IPS-11a (cell line): ENCODE data around the gene SEH1L.

Source experiments
- H3K4me3 ChIP-seq: one replicate; pipeline ENCODE4 v1.5.1; 2013; ENCODE audit warnings: low read depth, low read length, control low read depth

The SEH1L gene

DNA sequence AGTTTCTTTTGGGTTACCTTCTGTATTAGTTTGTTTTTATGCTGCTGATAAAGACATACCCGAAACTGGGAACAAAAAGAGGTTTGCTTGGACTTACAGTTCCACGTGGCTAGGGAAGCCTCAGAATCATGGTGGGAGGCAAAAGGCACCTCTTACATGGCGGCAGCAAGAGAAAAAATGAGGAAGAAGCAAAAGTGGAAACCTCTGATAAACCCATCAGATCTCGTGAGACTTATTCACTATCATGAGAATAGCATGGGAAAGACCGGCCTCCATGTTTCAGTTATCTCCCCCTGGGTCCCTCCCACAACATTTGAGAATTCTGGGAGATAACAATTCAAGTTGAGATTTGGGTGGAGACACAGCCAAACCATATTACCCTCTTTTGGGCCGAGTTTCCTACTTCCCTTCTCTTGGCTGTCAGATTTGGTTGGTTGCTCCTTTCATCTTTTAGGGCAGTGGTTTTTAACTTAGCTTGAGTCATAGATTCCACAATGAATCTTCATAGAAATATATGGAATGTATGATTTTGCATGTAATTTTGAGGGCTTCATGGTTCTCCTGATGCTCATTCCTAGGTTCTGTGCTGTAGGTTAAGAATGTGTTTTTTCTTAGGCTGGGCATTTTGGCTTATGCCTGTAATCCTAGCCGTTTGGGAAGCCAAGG is 87.6 kb downstream of the SEH1L start:
- no peak overlapping the region for H3K4me3 ChIP-seq

DNA sequence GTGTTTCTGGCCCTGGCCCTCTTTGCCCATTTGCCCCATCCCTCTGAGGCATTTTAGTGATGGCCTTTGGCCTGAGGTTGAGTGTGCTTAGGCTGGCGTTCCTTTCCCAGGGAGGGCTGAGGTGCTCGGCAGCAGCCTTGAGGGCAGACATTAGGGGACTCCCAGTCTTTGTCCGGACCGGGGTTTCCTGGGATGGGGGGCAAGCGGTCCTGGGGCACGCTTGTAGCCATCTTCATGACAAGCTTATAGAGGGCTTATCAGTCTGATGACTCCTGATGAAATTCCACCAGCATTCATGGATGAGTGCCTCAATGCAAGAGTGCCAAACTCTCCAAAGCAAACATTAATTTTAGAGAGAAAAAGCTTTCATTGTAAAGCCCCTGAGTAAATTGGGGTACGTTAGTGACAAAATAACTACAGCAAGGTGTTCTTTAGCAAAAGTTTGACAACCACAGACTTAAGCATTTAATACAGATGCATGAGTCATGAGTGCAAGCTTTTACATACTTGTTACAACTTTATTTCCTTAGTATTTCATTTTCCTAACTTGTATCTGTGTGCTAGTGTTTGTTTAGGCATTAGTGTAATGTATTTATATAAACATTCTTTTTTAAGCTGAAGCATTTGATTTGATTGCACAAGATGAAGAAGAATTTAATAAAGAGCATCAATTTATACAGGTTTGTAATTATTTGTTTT is 89.0 kb downstream of the SEH1L start:
- H3K4me3 ChIP-seq = no peak overlapping the region
